Measurements from ENCODE around the gene GPC3. TPM values are rescaled to one million over a fixed set of nuclear protein-coding genes. Genes with fewer than 3 reads are reported as not detected.

The GPC3 gene
- total RNA-seq, 1 experiment from 2014 or later, result 0.98 TPM

GRCh38 chrX:133995759-133996158, 10.4 kb upstream of the GPC3 start:
- POLR2A ChIA-PET, result no interaction called here
- TF ChIP-seq POLR2AphosphoS5 (IDR thresholded peaks at IDR 0.05; ENCODE audit: low read depth, low read length), result no peak
- TF ChIP-seq, protein P1, sequence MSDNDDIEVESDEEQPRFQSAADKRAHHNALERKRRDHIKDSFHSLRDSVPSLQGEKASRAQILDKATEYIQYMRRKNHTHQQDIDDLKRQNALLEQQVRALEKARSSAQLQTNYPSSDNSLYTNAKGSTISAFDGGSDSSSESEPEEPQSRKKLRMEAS (IDR thresholded peaks at IDR 0.05), result no peak
- no peak for TF ChIP-seq EZH2phosphoT487 (IDR thresholded peaks at IDR 0.05; ENCODE audit: borderline replicate concordance)
- TF ChIP-seq ELF1 (IDR thresholded peaks at IDR 0.05; ENCODE audit: borderline replicate concordance, low read depth), result no peak
- TF ChIP-seq SIN3A (IDR thresholded peaks at IDR 0.05; ENCODE audit: low read depth), result no peak
- TF ChIP-seq YY1 (IDR thresholded peaks at IDR 0.05; ENCODE audit: extremely low read depth, insufficient replicate concordance, low read depth, low read length), result no peak
- no peak for TF ChIP-seq SP1 (IDR thresholded peaks at IDR 0.05; ENCODE audit: low read depth)
- no peak for TF ChIP-seq POLR2A (IDR thresholded peaks at IDR 0.05; ENCODE audit: borderline replicate concordance, extremely low read depth, insufficient read depth, insufficient read length)
- TF ChIP-seq CBX3 (IDR thresholded peaks at IDR 0.05; ENCODE audit: low read depth), result no peak
- Histone ChIP-seq H3K9me3 (ENCODE audit: control insufficient read depth in 1 of 2, insufficient read depth in 1 of 2, low read depth in 1 of 2, low read length in 2 of 2) (no peaks in the 10 kb centered on the region), H4K20me1 (ENCODE audit: insufficient read depth) (no peaks in the 10 kb centered on the region), H3K4me1 (ENCODE audit: control insufficient read depth in 1 of 2, insufficient read depth in 2 of 2, low read length in 2 of 2) (no peaks in the 10 kb centered on the region), H3K27ac (ENCODE audit: low read depth, low read length) (no peak overlapping the region), H2AFZ (ENCODE audit: low read depth, low read length, poor library complexity, severe bottlenecking) (no peak overlapping the region), H3K4me2 (ENCODE audit: low read length) (no peak overlapping the region), H3K79me2 (ENCODE audit: insufficient read depth, low read length) (no peaks in the 10 kb centered on the region), H3K9me2 (ENCODE audit: insufficient read depth) (no peaks in the 10 kb centered on the region), H3K9ac (ENCODE audit: low read length) (no peak overlapping the region), H3K27me3 (ENCODE audit: insufficient read depth, low read length) (no peaks in the 10 kb centered on the region; the same call in 1 of the 2 replicates), H3K4me3 (replicated peaks in 1 of 2; ENCODE audit: low read depth in 1 of 2, low read length in 2 of 2) (no peak overlapping the region), H3K36me3 (ENCODE audit: control insufficient read depth in 1 of 2, insufficient read depth in 2 of 2, low read length in 2 of 2) (no peaks in the 10 kb centered on the region)
- CTCF ChIA-PET, result no interaction called here
- DNase-seq (ENCODE audit: low read depth, low spot score) (no peak), ATAC-seq (no peak)
- intact Hi-C loops (cut with micrococcal nuclease), result no loop called here
- RAD21 ChIA-PET (ENCODE audit: low non-redundant PET in 1 of 2, low total read pairs in 2 of 2, uncharacterized antibody in 2 of 2, unreplicated experiment in 2 of 2), result no interaction called here
- BruUV-seq (replicated peaks), result no TSS peak

- no peak for TF ChIP-seq ELF1 (IDR thresholded peaks at IDR 0.05; ENCODE audit: borderline replicate concordance, low read depth)
- TF ChIP-seq, protein P2, sequence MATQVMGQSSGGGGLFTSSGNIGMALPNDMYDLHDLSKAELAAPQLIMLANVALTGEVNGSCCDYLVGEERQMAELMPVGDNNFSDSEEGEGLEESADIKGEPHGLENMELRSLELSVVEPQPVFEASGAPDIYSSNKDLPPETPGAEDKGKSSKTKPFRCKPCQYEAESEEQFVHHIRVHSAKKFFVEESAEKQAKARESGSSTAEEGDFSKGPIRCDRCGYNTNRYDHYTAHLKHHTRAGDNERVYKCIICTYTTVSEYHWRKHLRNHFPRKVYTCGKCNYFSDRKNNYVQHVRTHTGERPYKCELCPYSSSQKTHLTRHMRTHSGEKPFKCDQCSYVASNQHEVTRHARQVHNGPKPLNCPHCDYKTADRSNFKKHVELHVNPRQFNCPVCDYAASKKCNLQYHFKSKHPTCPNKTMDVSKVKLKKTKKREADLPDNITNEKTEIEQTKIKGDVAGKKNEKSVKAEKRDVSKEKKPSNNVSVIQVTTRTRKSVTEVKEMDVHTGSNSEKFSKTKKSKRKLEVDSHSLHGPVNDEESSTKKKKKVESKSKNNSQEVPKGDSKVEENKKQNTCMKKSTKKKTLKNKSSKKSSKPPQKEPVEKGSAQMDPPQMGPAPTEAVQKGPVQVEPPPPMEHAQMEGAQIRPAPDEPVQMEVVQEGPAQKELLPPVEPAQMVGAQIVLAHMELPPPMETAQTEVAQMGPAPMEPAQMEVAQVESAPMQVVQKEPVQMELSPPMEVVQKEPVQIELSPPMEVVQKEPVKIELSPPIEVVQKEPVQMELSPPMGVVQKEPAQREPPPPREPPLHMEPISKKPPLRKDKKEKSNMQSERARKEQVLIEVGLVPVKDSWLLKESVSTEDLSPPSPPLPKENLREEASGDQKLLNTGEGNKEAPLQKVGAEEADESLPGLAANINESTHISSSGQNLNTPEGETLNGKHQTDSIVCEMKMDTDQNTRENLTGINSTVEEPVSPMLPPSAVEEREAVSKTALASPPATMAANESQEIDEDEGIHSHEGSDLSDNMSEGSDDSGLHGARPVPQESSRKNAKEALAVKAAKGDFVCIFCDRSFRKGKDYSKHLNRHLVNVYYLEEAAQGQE (IDR thresholded peaks at IDR 0.05; ENCODE audit: low read depth), result no peak
- TF ChIP-seq YY1 (IDR thresholded peaks at IDR 0.05; ENCODE audit: extremely low read depth, insufficient replicate concordance, low read depth, low read length), result no peak
- TF ChIP-seq SIN3A (IDR thresholded peaks at IDR 0.05; ENCODE audit: low read depth), result no peak
- TF ChIP-seq ZFX (IDR thresholded peaks at IDR 0.05), result no peak
- intact Hi-C loops (cut with micrococcal nuclease), result no loop called here
- POLR2A ChIA-PET, result no interaction called here
- no peaks in the 10 kb centered on the region; the same call in 1 of the 2 replicates for H3K27me3 ChIP-seq (ENCODE audit: insufficient read depth, low read length)
- no peaks in the 10 kb centered on the region for H4K20me1 ChIP-seq (ENCODE audit: insufficient read depth)
- H3K4me3 ChIP-seq (replicated peaks in 1 of 2; ENCODE audit: low read depth in 1 of 2, low read length in 2 of 2), result no peak overlapping the region
- H2AFZ ChIP-seq (ENCODE audit: low read depth, low read length, poor library complexity, severe bottlenecking), result no peak overlapping the region
- H3K36me3 ChIP-seq (ENCODE audit: control insufficient read depth in 1 of 2, insufficient read depth in 2 of 2, low read length in 2 of 2), result no peaks in the 10 kb centered on the region
- CTCF ChIA-PET, result no interaction called here
- no peaks in the 10 kb centered on the region for H3K79me2 ChIP-seq (ENCODE audit: insufficient read depth, low read length)
- ATAC-seq (no peak), DNase-seq (ENCODE audit: low read depth, low spot score) (no peak)
- no peaks in the 10 kb centered on the region for H3K4me1 ChIP-seq (ENCODE audit: control insufficient read depth in 1 of 2, insufficient read depth in 2 of 2, low read length in 2 of 2)
- H3K9me3 ChIP-seq (ENCODE audit: control insufficient read depth in 1 of 2, insufficient read depth in 1 of 2, low read depth in 1 of 2, low read length in 2 of 2), result no peaks in the 10 kb centered on the region
- H3K27ac ChIP-seq (ENCODE audit: low read depth, low read length), result no peak overlapping the region
- H3K9ac ChIP-seq (ENCODE audit: low read length), result no peak overlapping the region
- no peaks in the 10 kb centered on the region for H3K9me2 ChIP-seq (ENCODE audit: insufficient read depth)
- RAD21 ChIA-PET (ENCODE audit: low non-redundant PET in 1 of 2, low total read pairs in 2 of 2, uncharacterized antibody in 2 of 2, unreplicated experiment in 2 of 2), result no interaction called here
- no peak overlapping the region for H3K4me2 ChIP-seq (ENCODE audit: low read length)
- no TSS peak for BruUV-seq (replicated peaks)
Observed at GRCh38 chrX:133994576-133994975, 9.2 kb upstream of the GPC3 start.
